Measurements from ENCODE around the gene CTNNBIP1. TPM values are rescaled to one million over a fixed set of nuclear protein-coding genes. Genes with fewer than 3 reads are reported as not detected.

The CTNNBIP1 gene
- total and polyA plus RNA-seq, 10 donors: 7.3 to 17.5 (median 12.1) TPM

GRCh38 chr1:9863371-9863770, 46.7 kb downstream of the CTNNBIP1 start:
- TF ChIP-seq CTCF (IDR thresholded peaks at IDR 0.05 in 8 of 11, conservative IDR thresholded peaks at IDR 0.05 in 3 of 11): no peak
- no peak for TF ChIP-seq POLR2A (IDR thresholded peaks at IDR 0.05)
- TF ChIP-seq POLR2AphosphoS5 (IDR thresholded peaks at IDR 0.05): no peak
- H3K27ac ChIP-seq: no peak overlapping the region
- H3K9me3 ChIP-seq: no peaks in the 10 kb centered on the region
- H3K4me3 ChIP-seq: no peak overlapping the region
- peaks cover 0 to 13% (median 0%) of the 10 kb centered on the region in 7 donors for H3K27me3 ChIP-seq (replicated peaks in 1 of 7)
- DNase-seq: peak; percentile 56
- peaks cover 21 to 69% (median 47%) of the 10 kb centered on the region in 6 donors for H3K4me1 ChIP-seq
- H3K36me3 ChIP-seq: peaks cover 0 to 12% (median 0%) of the 10 kb centered on the region in 6 donors
- WGBS, 5 donors: 82 to 88% (median 85%) methylated on average over 10 of the region's 10 CpGs
- intact Hi-C loops (cut with DNase I; ENCODE audit: low total_unique reads): loop anchor here (10.0 kb wide), 2 partner anchors 139 to 239 kb away; no protein-coding TSS in a partner anchor

- Histone ChIP-seq H3K36me3 (peaks cover 0 to 16% (median 0%) of the 10 kb centered on the region in 6 donors), H3K27ac (no peak overlapping the region), H3K27me3 (replicated peaks in 1 of 7) (peaks cover 0 to 6% (median 0%) of the 10 kb centered on the region in 7 donors), H3K9me3 (no peaks in the 10 kb centered on the region), H3K4me3 (no peak overlapping the region), H3K4me1 (peaks cover 8 to 49% (median 30%) of the 10 kb centered on the region in 6 donors)
- peak; percentile 67 for DNase-seq
- TF ChIP-seq POLR2AphosphoS5 (IDR thresholded peaks at IDR 0.05): no peak
- no peak for TF ChIP-seq POLR2A (IDR thresholded peaks at IDR 0.05)
- TF ChIP-seq CTCF (IDR thresholded peaks at IDR 0.05 in 8 of 11, conservative IDR thresholded peaks at IDR 0.05 in 3 of 11): no peak
- intact Hi-C loops (cut with DNase I; ENCODE audit: low total_unique reads): loop anchor here (10.0 kb wide), 2 partner anchors 137 to 237 kb away; no protein-coding TSS in a partner anchor
- WGBS, 5 donors: 88 to 94% (median 90%) methylated on average over 1 to 8 of the region's 8 CpGs
Observed at GRCh38 chr1:9861360-9861759, 48.7 kb downstream of the CTNNBIP1 start.

GRCh38 chr1:9860887-9861286, 49.2 kb downstream of the CTNNBIP1 start:
- Histone ChIP-seq H3K9me3 (no peaks in the 10 kb centered on the region), H3K27me3 (replicated peaks in 1 of 7) (peaks cover 0 to 6% (median 0%) of the 10 kb centered on the region in 7 donors)
- intact Hi-C loops (cut with DNase I; ENCODE audit: low total_unique reads): loop anchor here (10.0 kb wide), 2 partner anchors 136 to 236 kb away; no protein-coding TSS in a partner anchor

More at GRCh38 chr1:9860887-9861286, 49.2 kb downstream of the CTNNBIP1 start:
- no peak overlapping the region for H3K4me3 ChIP-seq
- no peak overlapping the region for H3K27ac ChIP-seq
- DNase-seq: no peak
- 85 to 94% (median 91%) methylated on average over 4 to 5 of the region's 5 CpGs for WGBS, 5 donors
- H3K36me3 ChIP-seq: peaks cover 0 to 14% (median 0%) of the 10 kb centered on the region in 6 donors
- TF ChIP-seq POLR2AphosphoS5 (IDR thresholded peaks at IDR 0.05) (no peak), POLR2A (IDR thresholded peaks at IDR 0.05) (no peak), CTCF (IDR thresholded peaks at IDR 0.05 in 8 of 11, conservative IDR thresholded peaks at IDR 0.05 in 3 of 11) (no peak)
- H3K4me1 ChIP-seq: peaks cover 4 to 45% (median 25%) of the 10 kb centered on the region in 6 donors

Data from spleen (tissue), 11 donors.